Subcutaneous abdominal adipose tissue (tissue), 5 donors: ENCODE data around the gene TMPRSS7.

Source experiments
- H3K27ac ChIP-seq: one replicate; pipeline ENCODE4 v1.7.0; 2013; ENCODE audit warnings: low read depth, mild to moderate bottlenecking, inconsistent platforms, low read length, moderate library complexity
- H3K27me3 ChIP-seq, 5 donors: one replicate each; pipeline ENCODE4 v1.7.0; 2013; ENCODE audit warnings: low read length in 5 of 5, inconsistent platforms in 1 of 5; ENCODE audit not compliant: control insufficient read depth in 5 of 5, insufficient read depth in 4 of 5
- H3K36me3 ChIP-seq, 5 donors: one replicate each; pipeline ENCODE4 v1.7.0; 2013; ENCODE audit warnings: low read length in 5 of 5; ENCODE audit not compliant: control insufficient read depth in 5 of 5, insufficient read depth in 5 of 5
- H3K4me1 ChIP-seq, 5 donors: one replicate each; pipeline ENCODE4 v1.7.0; 2013; ENCODE audit warnings: low read length in 5 of 5, mild to moderate bottlenecking in 3 of 5, moderate library complexity in 1 of 5; ENCODE audit not compliant: control insufficient read depth in 5 of 5, insufficient read depth in 5 of 5
- H3K4me3 ChIP-seq, 5 donors: one replicate each; pipeline ENCODE4 v1.7.0; 2013; ENCODE audit warnings: low read length in 5 of 5, low read depth in 1 of 5
- H3K9ac ChIP-seq, 5 donors: one replicate each; pipeline ENCODE4 v1.7.0; 2013; ENCODE audit warnings: low read length in 5 of 5, mild to moderate bottlenecking in 4 of 5, moderate library complexity in 3 of 5
- H3K9me3 ChIP-seq, 5 donors: one replicate each; pipeline ENCODE4 v1.7.0; 2013; ENCODE audit warnings: low read length in 5 of 5; ENCODE audit not compliant: control insufficient read depth in 5 of 5
- donor health status: healthy.
- donor health status: healthy.
- donor health status: healthy.
- donor health status: healthy.
- donor health status: healthy.

The TMPRSS7 gene

GRCh38 chr3:112092496-112093179, 58.1 kb downstream of the TMPRSS7 start:
- Histone ChIP-seq H3K36me3 (no peaks in the 10 kb centered on the region), H3K27ac (no peak overlapping the region), H3K9me3 (no peaks in the 10 kb centered on the region), H3K9ac (no peak overlapping the region), H3K4me3 (peak overlapping the region in 1 of 5 donors; percentile 15), H3K27me3 (peaks cover 0 to 6% (median under 1%) of the 10 kb centered on the region in 5 donors), H3K4me1 (peaks cover 0 to 14% (median 8%) of the 10 kb centered on the region in 5 donors)

- Histone ChIP-seq H3K4me3 (no peak overlapping the region), H3K27ac (no peak overlapping the region), H3K27me3 (peaks cover 0 to 3% (median 0%) of the 10 kb centered on the region in 5 donors)
Observed at GRCh38 chr3:112093180-112093522, 58.6 kb downstream of the TMPRSS7 start.

GRCh38 chr3:112095731-112096130, 61.2 kb downstream of the TMPRSS7 start:
- Histone ChIP-seq H3K36me3 (no peaks in the 10 kb centered on the region), H3K9me3 (no peaks in the 10 kb centered on the region), H3K27me3 (no peaks in the 10 kb centered on the region), H3K4me3 (no peak overlapping the region), H3K4me1 (peaks cover 0 to 9% (median 7%) of the 10 kb centered on the region in 5 donors), H3K9ac (no peak overlapping the region), H3K27ac (no peak overlapping the region)

More at GRCh38 chr3:112093180-112093522, 58.6 kb downstream of the TMPRSS7 start:
- Histone ChIP-seq H3K36me3 (no peaks in the 10 kb centered on the region), H3K4me1 (peaks cover 0 to 14% (median 8%) of the 10 kb centered on the region in 5 donors), H3K9me3 (no peaks in the 10 kb centered on the region), H3K9ac (no peak overlapping the region)

- Histone ChIP-seq H3K27ac (no peak overlapping the region), H3K4me1 (peaks cover 0 to 9% (median 7%) of the 10 kb centered on the region in 5 donors), H3K9me3 (no peaks in the 10 kb centered on the region), H3K4me3 (no peak overlapping the region), H3K9ac (no peak overlapping the region), H3K27me3 (no peaks in the 10 kb centered on the region), H3K36me3 (no peaks in the 10 kb centered on the region)
Observed at GRCh38 chr3:112096176-112096575, 61.6 kb downstream of the TMPRSS7 start.

- Histone ChIP-seq H3K27me3 (no peaks in the 10 kb centered on the region), H3K4me1 (peaks cover 0 to 9% (median 6%) of the 10 kb centered on the region in 5 donors), H3K9ac (no peak overlapping the region), H3K27ac (no peak overlapping the region), H3K36me3 (no peaks in the 10 kb centered on the region), H3K4me3 (no peak overlapping the region), H3K9me3 (no peaks in the 10 kb centered on the region)
Observed at GRCh38 chr3:112097378-112097777, 62.8 kb downstream of the TMPRSS7 start.

- H3K36me3 ChIP-seq = peaks cover 0 to 2% (median 0%) of the 10 kb centered on the region in 5 donors
- no peak overlapping the region for H3K4me3 ChIP-seq
- peaks cover 0 to 3% (median 0%) of the 10 kb centered on the region in 5 donors for H3K27me3 ChIP-seq
- H3K9ac ChIP-seq = no peak overlapping the region
- H3K27ac ChIP-seq = no peak overlapping the region
- no peaks in the 10 kb centered on the region for H3K9me3 ChIP-seq
- no peaks in the 10 kb centered on the region for H3K4me1 ChIP-seq
Observed at GRCh38 chr3:112101916-112102315, 67.4 kb downstream of the TMPRSS7 start.

- Histone ChIP-seq H3K36me3 (peaks cover 0 to 4% (median 0%) of the 10 kb centered on the region in 5 donors), H3K9ac (no peak overlapping the region), H3K9me3 (no peaks in the 10 kb centered on the region), H3K4me3 (no peak overlapping the region), H3K27me3 (peaks cover 0 to 3% (median 0%) of the 10 kb centered on the region in 5 donors), H3K4me1 (no peaks in the 10 kb centered on the region), H3K27ac (no peak overlapping the region)
Observed at GRCh38 chr3:112104774-112105173, 70.2 kb downstream of the TMPRSS7 start.

GRCh38 chr3:112109322-112109721, 74.8 kb downstream of the TMPRSS7 start:
- H3K9ac ChIP-seq = no peak overlapping the region
- no peak overlapping the region for H3K4me3 ChIP-seq
- no peak overlapping the region for H3K27ac ChIP-seq
- H3K36me3 ChIP-seq = peaks cover 0 to 4% (median 0%) of the 10 kb centered on the region in 5 donors
- peaks cover 0 to 5% (median 0%) of the 10 kb centered on the region in 5 donors for H3K4me1 ChIP-seq
- no peaks in the 10 kb centered on the region for H3K9me3 ChIP-seq
- H3K27me3 ChIP-seq = no peaks in the 10 kb centered on the region

GRCh38 chr3:112111785-112112402, 77.4 kb downstream of the TMPRSS7 start:
- Histone ChIP-seq H3K4me1 (peaks cover 0 to 9% (median 5%) of the 10 kb centered on the region in 5 donors), H3K27ac (no peak overlapping the region), H3K27me3 (no peaks in the 10 kb centered on the region), H3K4me3 (no peak overlapping the region), H3K36me3 (peaks cover 0 to 2% (median 0%) of the 10 kb centered on the region in 5 donors), H3K9me3 (no peaks in the 10 kb centered on the region), H3K9ac (no peak overlapping the region)

GRCh38 chr3:112114576-112115160, 80.1 kb downstream of the TMPRSS7 start:
- H3K36me3 ChIP-seq = no peaks in the 10 kb centered on the region
- peaks cover 0 to 19% (median 5%) of the 10 kb centered on the region in 5 donors for H3K4me1 ChIP-seq
- H3K4me3 ChIP-seq = no peak overlapping the region
- H3K27ac ChIP-seq = no peak overlapping the region
- no peaks in the 10 kb centered on the region for H3K9me3 ChIP-seq
- no peak overlapping the region for H3K9ac ChIP-seq
- H3K27me3 ChIP-seq = no peaks in the 10 kb centered on the region
